ENCODE measurements around the gene PIP5K1C. TPM values are rescaled to one million over a fixed set of nuclear protein-coding genes. Genes with fewer than 3 reads are reported as not detected.

Gene PIP5K1C
- total RNA-seq, 1 experiment from 2014 or later = 24.5 TPM

DNA sequence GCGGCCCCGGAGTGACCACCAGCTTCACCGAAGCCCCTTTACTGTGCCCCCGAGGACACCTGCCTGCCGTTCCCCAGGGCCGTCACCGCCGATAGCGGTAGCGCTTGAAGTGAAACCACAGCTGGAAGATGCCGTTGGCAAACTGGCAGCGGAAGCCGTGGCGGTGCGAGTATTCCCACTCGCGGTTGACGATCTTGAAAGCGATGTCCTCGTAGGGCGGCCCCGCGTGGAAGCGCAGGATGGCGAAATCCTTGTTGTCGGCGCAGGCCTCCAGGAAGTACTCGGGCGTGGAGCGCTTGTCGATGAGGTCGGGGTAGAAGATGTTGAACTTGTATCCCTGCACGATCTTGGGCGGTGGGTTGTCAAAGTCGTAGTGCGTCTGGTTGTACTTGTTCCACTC is 88.4 kb downstream of the PIP5K1C start:
- CTCF ChIA-PET = no interaction called here
- no peak overlapping the region for H3K27ac Mint-ChIP-seq (ENCODE audit: unreplicated experiment)
- no TSS peak for BruUV-seq (replicated peaks)

DNA sequence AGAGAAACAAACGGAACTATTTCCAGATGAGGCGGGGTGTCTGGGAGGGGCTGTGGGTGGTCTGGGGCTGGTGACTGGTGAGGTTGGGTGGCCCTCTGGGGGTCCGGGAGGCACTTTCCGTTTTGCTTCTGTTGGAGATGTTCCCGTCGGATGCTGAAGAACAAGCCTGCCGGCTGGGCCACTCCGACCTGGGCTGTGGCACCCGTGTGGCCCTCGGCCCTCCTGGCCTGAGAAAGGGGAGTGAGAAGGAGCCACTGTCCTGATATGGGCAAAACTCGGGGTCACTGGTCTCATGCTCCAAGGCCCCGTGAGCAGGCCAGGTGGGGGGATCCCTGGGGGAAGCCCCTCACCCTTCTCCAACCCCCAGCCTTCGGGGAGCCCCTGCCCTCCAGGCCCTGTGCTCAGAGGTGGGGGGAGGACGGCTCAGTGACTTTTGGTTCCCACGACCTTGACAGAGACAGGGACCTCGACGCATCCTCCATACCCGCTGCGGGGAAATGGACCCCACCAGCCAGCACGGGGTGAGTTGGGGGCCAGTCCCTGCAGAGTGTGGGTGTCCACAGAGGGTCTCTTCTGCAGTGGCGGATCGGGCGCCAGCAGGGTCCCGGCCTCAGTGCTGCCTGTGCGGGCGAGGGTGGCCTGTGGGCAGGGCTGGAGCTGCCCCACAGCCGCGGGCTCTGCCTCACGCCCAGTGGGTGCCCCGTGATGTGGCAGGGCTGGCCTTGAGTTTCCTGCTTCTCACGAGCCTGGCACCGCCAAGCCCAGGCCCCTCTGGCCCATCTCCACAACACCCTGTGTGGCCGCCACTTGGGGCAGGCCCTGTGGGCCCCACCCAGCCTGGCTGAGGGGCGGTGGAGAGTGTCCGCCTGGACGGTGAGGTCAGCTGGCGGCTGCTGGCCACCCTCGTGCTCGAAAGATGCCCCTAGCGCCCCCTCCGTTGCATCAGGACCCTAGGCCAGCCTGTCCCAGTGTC is 89.2 kb downstream of the PIP5K1C start:
- no TSS peak for BruUV-seq (replicated peaks)
- intact Hi-C loops (cut with micrococcal nuclease; ENCODE audit: unreplicated experiment) = no loop called here
- ChIA-PET CTCF (no interaction called here), POLR2A (no interaction called here)
- H3K4me3 ChIP-seq (ENCODE audit: low read depth, low read length) = no peak overlapping the region
- Mint-ChIP-seq H3K36me3 (ENCODE audit: insufficient read depth, unreplicated experiment) (peaks cover 6% of the 10 kb centered on the region), H3K4me1 (ENCODE audit: low read depth, unreplicated experiment) (no peaks in the 10 kb centered on the region), H3K9me3 (ENCODE audit: unreplicated experiment) (no peaks in the 10 kb centered on the region), H3K27ac (ENCODE audit: unreplicated experiment) (no peak overlapping the region), H3K27me3 (ENCODE audit: insufficient read depth, unreplicated experiment) (no peaks in the 10 kb centered on the region), H3K4me3 (ENCODE audit: unreplicated experiment) (no peak overlapping the region)
- no peaks in the 10 kb centered on the region for H3K36me3 ChIP-seq (ENCODE audit: control insufficient read depth, insufficient read depth, low read length)
- H3K27me3 ChIP-seq (replicated peaks; ENCODE audit: control insufficient read depth, insufficient read depth, low read length) = no peaks in the 10 kb centered on the region
- TF ChIP-seq, protein P1, sequence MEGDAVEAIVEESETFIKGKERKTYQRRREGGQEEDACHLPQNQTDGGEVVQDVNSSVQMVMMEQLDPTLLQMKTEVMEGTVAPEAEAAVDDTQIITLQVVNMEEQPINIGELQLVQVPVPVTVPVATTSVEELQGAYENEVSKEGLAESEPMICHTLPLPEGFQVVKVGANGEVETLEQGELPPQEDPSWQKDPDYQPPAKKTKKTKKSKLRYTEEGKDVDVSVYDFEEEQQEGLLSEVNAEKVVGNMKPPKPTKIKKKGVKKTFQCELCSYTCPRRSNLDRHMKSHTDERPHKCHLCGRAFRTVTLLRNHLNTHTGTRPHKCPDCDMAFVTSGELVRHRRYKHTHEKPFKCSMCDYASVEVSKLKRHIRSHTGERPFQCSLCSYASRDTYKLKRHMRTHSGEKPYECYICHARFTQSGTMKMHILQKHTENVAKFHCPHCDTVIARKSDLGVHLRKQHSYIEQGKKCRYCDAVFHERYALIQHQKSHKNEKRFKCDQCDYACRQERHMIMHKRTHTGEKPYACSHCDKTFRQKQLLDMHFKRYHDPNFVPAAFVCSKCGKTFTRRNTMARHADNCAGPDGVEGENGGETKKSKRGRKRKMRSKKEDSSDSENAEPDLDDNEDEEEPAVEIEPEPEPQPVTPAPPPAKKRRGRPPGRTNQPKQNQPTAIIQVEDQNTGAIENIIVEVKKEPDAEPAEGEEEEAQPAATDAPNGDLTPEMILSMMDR (IDR thresholded peaks at IDR 0.05; ENCODE audit: insufficient read depth in 1 of 2, low read depth in 1 of 2, low read length in 1 of 2, severe bottlenecking in 1 of 2, unreplicated experiment in 1 of 2) = no peak
- no peaks in the 10 kb centered on the region for H3K9me3 ChIP-seq
- no peak for DNase-seq
- no peaks in the 10 kb centered on the region for H3K4me1 ChIP-seq

More for the DNA sequence above, 88.4 kb downstream of the PIP5K1C start:
- POLR2A ChIA-PET = no interaction called here
- Histone ChIP-seq H3K27me3 (replicated peaks; ENCODE audit: control insufficient read depth, insufficient read depth, low read length) (no peaks in the 10 kb centered on the region), H3K4me1 (no peaks in the 10 kb centered on the region), H3K9me3 (no peaks in the 10 kb centered on the region), H3K4me3 (ENCODE audit: low read depth, low read length) (no peak overlapping the region), H3K36me3 (ENCODE audit: control insufficient read depth, insufficient read depth, low read length) (no peaks in the 10 kb centered on the region)
- Mint-ChIP-seq H3K36me3 (ENCODE audit: insufficient read depth, unreplicated experiment) (peaks cover 6% of the 10 kb centered on the region), H3K4me3 (ENCODE audit: unreplicated experiment) (no peak overlapping the region), H3K27me3 (ENCODE audit: insufficient read depth, unreplicated experiment) (no peaks in the 10 kb centered on the region), H3K9me3 (ENCODE audit: unreplicated experiment) (no peaks in the 10 kb centered on the region), H3K4me1 (ENCODE audit: low read depth, unreplicated experiment) (no peaks in the 10 kb centered on the region)
- DNase-seq = no peak
- TF ChIP-seq, protein P1 (IDR thresholded peaks at IDR 0.05; ENCODE audit: insufficient read depth in 1 of 2, low read depth in 1 of 2, low read length in 1 of 2, severe bottlenecking in 1 of 2, unreplicated experiment in 1 of 2) = no peak
- intact Hi-C loops (cut with micrococcal nuclease; ENCODE audit: unreplicated experiment) = no loop called here

DNA sequence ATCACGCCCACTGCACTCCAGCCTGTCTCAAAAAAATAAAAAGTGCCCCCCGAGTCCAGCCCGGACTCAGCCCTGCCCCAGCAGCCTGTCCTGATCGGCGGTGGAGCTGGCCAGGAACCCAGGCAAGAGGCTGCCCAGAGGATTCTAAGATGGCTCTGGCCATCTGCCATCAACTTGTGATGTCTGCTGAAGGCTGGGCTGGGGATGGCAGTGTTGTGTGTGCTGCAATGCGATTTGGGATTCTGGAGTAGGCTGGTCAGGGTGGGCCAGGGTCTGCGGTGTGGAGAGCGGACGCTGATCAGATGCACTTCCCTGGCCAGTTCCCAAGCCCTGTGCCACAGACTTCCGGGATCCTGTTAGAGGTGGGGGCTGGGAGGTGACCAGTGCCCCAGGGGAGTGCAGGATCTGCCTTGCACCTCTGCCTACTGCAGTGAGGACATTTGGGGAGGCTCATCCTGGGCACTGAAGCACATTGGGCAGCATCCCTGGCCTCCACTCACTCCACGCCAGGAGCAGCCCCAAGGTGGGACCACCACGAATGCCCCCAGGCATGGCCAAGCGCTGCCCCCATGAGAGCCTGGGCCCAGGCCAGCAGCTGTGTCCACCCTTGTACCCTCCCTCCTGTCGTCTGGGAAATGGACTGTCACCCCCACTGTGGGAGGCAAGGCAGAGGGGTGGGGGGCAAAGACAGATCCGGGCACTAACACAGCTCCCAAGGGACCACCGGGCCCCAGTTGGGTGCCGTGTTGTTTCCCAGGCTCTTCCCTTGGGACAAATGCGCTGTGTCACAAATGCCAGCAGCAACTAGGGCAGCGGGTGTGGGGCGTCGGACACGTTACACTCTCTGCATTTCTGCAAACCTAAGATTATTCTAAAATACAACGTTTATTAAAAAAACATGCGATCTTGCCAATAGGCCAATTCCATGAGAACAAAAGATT is 90.2 kb downstream of the PIP5K1C start:
- no peak overlapping the region for H3K4me3 ChIP-seq (ENCODE audit: low read depth, low read length)
- no peak overlapping the region for H3K4me3 Mint-ChIP-seq (ENCODE audit: unreplicated experiment)
- ChIA-PET CTCF (no interaction called here), POLR2A (no interaction called here)
- no peaks in the 10 kb centered on the region for H3K27me3 Mint-ChIP-seq (ENCODE audit: insufficient read depth, unreplicated experiment)
- H3K4me1 Mint-ChIP-seq (ENCODE audit: low read depth, unreplicated experiment) = no peaks in the 10 kb centered on the region
- no peaks in the 10 kb centered on the region for H3K9me3 ChIP-seq
- H3K9me3 Mint-ChIP-seq (ENCODE audit: unreplicated experiment) = no peaks in the 10 kb centered on the region
- no peak for DNase-seq
- no peaks in the 10 kb centered on the region for H3K27me3 ChIP-seq (replicated peaks; ENCODE audit: control insufficient read depth, insufficient read depth, low read length)
- intact Hi-C loops (cut with micrococcal nuclease; ENCODE audit: unreplicated experiment) = no loop called here
- TF ChIP-seq, protein P1 (IDR thresholded peaks at IDR 0.05; ENCODE audit: insufficient read depth in 1 of 2, low read depth in 1 of 2, low read length in 1 of 2, severe bottlenecking in 1 of 2, unreplicated experiment in 1 of 2) = no peak
- BruUV-seq (replicated peaks) = no TSS peak
- no peaks in the 10 kb centered on the region for H3K4me1 ChIP-seq
- H3K36me3 Mint-ChIP-seq (ENCODE audit: insufficient read depth, unreplicated experiment) = peaks cover 6% of the 10 kb centered on the region
- H3K36me3 ChIP-seq (ENCODE audit: control insufficient read depth, insufficient read depth, low read length) = no peaks in the 10 kb centered on the region
- no peak overlapping the region for H3K27ac Mint-ChIP-seq (ENCODE audit: unreplicated experiment)
